NCI-H2227 treated with DMSO at 0.1 percent for 48 hours (cell line): ENCODE data around the gene ZNF831.

Experiments used
- DNase-seq: peaks from one replicate; lab custom pipeline; 2025; lab: John Stamatoyannopoulos, UW

The ZNF831 gene

DNA sequence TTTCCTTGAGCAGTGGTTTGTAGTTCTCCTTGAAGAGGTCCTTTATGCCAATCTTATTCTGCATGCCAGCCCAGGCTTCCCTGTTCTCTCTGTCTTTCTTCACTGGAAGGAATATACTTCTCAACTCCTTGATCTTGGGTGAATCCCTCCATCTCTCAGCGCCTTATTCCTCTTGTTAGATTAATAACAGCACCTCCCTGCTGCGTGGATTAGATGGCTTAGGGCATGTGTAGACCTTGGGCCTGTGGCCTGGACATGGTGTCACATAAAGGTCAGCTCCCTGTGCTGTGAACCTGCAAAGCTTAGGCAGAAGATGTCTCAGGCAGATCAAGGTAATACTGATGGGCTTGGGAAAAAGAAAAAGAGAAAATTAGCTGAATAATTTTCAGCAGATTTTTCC is 18.3 kb downstream of the ZNF831 start:
- DNase-seq = no peak

DNA sequence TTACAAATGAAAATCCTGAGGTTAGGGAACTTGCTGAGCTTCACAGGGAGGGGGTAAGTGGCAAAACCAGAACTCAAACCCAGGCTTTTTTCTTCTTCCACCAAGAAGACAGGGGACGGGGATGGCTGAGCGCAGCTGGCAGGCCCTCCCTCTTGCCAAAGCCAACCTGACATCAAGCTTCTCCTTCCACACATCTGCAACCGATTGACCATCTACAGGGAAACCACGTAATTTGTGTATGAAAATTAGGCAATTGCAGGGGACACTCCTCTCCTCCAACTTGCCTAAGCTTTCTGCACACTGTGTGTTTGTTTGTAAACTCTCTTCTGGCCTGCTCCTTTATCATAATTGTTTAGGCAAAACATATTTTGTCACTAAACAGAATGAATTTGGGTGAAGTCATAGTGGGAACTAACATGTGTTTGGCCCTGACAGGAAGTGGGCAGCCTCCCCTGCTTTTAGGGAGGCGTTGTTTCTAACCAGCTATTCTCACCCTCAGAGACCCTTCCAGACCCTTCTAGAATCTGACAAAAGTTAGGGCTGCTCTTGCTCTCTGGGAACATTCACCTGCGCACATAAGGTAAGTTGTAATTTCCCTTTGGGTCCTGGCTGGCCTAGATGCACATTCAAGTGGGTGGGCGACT is 18.9 kb downstream of the ZNF831 start:
- DNase-seq = no peak

DNA sequence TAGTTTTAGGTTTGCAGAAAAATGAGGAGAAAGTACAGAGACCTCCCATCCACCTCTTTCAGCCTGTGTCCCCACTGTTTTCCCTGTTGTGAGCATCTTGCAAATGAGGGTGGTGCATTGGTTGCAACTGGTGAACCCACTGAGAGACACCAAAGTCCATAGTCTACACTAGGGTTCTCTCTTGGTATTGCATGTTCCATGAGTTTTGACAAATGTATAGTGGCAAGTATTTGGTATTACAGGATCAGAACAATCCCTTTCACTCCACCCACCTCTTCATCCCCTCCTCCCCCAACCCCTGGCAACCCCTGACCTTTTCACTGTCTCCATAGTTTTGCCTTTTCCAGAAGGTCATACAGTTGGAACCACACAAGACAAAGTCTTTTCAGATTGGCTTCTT is 20.1 kb downstream of the ZNF831 start:
- no peak for DNase-seq

DNA sequence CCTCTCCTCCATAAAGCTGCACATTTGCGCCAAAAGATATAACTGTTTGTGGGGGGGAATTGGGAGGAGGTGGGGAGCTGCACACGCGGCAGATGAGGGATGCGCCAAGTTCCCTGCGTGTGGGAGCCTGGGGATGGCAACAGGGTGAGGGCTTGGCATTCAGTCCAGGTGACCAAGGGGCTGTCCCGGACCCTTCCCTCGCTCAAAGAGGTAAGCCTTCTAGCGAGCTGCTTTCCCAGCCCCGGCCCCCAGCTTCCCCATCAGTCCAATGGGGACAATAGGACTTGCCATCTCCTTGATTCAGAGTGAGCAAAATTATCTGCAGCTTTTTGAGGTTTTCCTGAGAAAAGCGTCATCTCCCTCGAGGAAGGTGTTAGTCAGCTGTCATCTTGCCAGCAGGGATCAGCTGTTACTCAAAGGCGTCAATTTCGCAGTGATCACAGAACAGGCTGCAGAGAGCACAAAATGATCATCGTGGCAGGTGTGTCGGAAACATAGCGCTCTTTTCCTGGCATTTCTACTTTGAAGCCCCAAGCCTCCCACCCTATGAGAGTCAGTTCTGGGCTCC is 21.3 kb downstream of the ZNF831 start:
- no peak for DNase-seq

DNA sequence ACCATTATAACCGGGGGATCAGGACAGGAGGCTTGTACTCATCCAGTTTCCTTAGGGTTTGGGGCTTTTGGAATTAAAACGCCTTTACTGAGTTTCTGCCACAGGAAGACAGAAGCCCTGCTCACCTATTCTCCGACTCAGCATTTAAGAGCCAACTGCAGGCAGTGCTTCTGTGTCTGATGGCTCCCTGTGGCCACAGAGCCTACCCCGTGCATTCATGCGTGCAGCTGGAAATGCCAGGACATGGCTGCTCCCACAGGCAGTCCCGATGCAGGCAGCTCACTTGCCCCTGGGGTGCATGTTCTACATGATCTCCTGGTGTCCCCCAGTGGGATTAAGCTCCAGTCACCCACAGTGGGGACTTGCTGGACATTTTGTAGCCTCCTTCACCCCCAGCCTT is 22.2 kb downstream of the ZNF831 start:
- no peak for DNase-seq

GRCh38 chr20:59190466-59190865 is 26.8 kb downstream of the ZNF831 start:
- no peak for DNase-seq

GRCh38 chr20:59191036-59191755 is 27.6 kb downstream of the ZNF831 start:
- DNase-seq = no peak

- DNase-seq = no peak
These were observed 28.3 kb downstream of the ZNF831 start for GRCh38 chr20:59191756-59192532.

DNA sequence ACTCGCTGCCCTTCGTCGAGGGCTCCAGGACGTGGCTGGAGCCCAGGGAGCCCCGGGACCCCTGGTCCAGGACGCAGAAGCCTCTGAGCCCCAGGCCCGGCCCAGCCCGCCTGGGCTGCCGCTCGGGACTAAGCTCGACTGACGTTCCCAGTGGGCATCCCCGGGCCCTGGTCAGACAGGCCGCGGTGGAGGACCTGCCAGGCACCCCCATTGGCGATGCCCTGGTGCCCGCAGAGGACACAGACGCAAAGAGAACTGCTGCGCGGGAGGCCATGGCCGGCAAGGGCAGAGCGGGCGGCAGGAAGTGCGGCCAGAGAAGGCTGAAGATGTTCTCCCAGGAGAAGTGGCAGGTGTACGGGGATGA is 28.9 kb downstream of the ZNF831 start:
- no peak for DNase-seq

DNA sequence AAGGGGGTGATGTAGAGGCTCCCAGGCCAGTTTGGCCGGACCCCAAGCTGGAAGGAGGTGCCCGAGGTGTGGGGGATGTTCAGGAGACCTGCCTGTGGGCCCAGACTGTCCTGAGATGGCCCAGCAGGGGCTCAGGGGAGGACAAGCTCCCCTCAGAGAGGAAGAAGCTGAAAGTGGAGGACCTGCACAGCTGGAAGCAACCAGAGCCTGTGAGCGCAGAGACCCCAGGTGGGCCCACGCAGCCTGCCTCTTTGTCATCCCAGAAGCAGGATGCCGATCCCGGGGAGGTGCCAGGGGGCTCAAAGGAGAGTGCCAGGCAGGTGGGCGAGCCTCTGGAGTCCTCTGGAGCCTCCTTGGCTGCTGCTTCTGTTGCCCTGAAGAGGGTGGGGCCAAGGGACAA is 29.7 kb downstream of the ZNF831 start:
- DNase-seq = no peak

- no peak for DNase-seq
These were observed 30.7 kb downstream of the ZNF831 start for GRCh38 chr20:59194023-59194935.

DNA sequence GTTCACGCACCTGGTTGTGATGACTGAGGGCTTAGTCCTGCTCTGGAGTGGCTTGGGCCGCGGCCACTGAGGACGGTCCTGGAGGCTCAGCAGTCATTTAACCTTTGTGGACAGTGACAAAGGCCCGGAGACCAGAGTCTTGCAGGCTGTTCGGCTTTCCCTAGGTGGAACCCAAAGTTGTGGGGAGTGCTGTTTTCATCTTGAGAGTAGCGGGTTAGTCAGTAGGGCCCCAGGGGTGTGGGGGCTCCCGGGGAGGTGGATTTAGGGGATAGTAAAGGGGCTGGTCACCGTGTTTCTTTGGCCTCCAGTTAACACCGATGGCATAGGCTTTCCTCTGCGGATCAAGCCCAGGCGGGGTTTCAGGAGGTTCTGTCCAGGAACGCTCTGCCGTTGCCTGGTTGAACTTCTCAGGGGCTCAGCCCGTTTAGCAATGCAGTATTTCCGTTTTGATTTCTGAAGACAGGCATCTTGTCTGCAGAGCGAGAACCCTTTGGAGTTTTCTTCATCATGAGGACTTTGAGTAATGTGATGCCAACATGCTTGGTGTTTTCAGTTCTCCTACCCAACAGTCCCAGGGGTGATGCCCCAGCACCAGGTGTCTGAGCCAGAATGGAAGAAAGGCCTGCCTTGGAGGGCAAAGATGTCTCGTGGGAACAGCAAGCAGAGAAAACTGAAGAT is 31.8 kb downstream of the ZNF831 start:
- DNase-seq = no peak

DNA sequence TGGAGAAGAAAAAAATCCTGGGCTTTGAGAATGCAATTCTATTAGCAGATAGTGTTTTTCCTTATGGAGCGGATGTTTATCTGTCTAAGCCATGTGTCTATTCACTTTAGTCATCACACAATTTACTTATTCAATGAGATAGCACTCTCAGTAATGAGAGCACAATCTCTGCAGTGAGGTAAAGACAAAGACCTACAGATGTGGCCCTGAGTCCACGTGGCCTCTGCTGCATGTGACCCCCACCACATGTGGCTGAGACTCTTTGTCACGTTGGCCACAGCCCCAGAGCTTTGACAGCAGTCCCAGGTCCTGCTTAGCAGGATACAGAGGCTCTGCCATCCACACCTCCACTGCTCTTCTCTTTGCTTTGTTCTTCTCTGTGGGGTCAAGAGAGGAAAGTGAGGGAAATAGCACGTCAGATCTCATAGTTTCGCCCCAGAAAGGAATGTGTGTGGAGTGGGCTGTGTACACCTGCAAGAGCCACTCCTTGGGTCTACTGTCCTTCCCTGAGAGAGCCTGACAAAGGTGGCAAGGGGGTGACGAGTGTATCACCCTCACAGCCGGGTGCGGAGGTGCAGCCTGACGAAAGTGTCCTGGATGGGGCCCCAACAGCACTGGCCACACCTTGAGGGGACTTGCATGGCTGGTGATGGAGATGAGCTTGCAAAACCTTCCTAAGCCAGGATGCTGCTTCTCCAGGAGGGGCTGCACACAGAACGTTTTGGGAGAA is 40.7 kb downstream of the ZNF831 start:
- no peak for DNase-seq

DNA sequence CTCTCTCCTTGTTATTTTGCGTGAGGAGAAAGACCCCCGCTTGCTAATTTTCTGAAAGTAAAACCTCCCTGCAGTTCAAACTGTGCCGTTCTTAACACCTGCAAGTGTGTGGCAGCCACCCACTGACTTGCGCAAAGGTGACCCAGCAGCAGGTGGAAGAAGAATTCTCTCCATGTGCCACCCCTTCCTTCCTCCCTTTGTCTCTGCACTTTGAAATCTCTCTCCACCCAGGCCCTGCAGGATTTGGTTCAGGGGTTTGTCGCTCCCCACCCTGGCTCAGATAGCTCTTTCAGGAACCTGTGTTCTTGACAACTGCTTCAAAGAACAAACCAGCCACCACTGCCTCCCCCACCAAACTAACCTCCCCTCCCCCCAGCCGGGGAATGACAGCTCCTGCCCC is 41.4 kb downstream of the ZNF831 start:
- no peak for DNase-seq

- DNase-seq = no peak
These were observed 43.6 kb downstream of the ZNF831 start for GRCh38 chr20:59207235-59207634.

DNA sequence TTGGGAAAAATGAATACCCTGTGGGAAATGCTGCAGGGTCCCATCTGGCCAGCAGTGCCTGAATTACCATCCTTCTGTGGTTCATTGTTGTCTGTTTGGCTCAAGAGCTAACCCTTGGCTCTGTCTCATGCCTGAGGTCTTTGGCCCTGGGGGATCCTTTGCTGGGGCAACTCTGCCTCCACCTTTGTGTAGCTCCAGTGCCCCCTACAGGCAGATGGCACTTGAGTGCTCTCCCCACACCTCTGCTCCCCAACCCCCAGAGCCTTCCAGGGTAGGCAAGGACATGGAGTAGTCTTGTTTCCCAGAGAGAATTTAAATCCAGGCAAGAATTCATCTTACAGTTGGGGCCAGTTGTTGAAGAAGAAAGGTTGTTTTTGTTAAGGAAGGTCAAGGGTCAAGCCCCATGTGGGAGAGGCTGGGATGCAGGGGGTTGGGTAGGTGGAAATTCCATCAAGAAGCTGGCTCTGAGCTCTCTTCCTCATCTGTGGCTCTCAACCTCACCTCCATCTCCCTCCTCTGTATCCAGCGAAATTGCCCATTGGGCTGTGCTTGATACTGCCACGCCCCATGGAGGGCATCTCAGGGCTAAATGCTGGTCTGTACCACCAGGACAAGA is 44.2 kb downstream of the ZNF831 start:
- DNase-seq = no peak

DNA sequence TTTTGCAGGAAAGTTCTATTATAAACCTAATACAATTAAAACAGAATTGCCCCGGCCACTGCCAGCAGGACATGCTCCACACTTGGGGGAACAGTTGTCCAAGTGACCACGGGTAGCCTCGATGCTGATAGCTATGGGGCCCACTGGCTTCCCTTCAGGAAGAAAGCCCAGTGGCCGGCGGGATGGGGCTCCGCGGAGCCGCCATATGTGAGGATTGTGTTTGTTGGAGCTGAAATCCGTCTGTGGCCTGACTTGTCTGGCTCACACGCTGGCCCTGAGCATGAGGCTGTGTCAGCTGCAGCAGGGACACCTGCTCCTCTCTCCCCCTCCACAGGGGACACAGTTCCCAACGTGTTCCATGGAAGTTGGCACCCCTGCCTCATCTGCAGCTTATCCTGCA is 46.6 kb downstream of the ZNF831 start:
- DNase-seq = no peak

GRCh38 chr20:59211208-59211765 is 47.7 kb downstream of the ZNF831 start:
- no peak for DNase-seq

DNA sequence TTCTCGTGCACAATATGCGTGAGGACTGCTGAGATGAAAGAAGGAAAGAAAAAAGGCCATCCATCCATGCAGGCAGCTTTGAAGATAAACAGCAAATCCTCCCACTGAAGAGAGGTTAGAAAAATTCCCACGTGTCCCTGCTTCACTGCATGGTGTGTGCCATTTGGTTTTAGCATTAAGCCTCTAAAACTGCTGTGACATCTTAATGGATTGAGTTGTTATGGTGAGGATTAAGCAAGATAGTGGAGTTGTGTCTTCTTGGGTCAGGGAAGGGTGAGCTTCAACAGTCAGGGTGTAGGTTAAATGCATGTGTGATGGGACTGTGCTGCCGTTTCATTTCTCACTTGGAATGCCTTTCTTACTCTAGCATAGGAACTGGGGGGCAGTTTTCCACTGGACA is 50.5 kb downstream of the ZNF831 start:
- DNase-seq = no peak
